HG02642 (cell line): ENCODE results near the gene NEUROD4.

Experiments used
- ATAC-seq: cut with Tn5 transposase; IDR thresholded peaks from one replicate; pipeline ENCODE4 v1.9.1; 2021; ENCODE audit warnings: mild to moderate bottlenecking; ENCODE audit not compliant: unreplicated experiment, poor library complexity

Gene NEUROD4

DNA sequence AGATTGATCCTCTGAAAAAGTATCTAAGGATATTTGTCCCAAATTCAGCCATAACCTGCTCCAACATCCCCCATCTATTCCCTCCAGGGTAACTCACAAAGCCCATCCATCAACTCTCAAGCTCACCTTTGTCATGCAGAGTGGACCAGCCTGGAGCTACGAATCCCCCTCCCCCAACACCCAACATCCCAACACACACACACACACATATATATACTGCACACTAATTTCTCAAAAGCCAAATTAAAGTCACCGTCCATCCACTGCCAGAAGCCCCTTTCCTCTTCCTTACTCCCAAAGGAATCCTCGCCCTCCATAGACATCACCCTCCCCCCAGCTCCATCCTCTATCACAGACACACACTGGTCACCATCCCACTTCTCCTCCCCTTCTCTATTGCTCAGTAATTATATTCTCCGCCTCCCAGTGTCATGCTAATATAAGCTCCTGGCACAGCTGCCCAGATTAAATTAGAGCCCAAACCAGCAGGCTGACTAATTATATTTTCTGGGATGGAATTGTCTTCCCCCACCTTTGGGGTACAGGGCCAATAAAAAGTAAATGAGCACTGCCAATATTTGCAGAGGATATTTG, 21.7 kb upstream of the NEUROD4 start:
- ATAC-seq: no peak

DNA sequence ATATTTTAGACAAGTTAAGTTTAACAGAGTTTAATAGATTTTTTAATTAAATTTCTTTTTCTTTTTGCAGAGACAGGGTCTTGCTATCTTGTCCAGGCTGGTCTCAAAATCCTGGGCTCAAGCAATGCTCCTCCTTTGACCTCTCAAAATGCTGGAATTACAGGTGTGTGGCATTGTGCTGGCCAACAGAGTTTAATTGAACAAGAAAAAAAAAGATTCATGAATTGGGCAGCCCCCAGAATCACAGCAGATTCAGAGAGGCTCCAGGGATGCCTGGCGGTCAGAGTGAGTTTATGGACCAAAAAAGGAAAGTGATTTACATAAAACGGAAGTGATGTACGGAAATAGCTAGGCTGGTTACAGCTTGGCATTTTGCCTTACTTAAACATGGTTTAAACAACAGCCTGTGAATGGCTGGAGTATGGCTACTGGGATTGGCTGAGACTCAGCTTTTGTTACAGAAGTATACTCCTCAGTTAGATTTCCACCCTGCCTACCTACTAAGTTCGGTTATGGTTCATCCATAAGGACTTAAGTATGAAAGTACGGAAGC, 20.7 kb upstream of the NEUROD4 start:
- ATAC-seq: no peak

DNA sequence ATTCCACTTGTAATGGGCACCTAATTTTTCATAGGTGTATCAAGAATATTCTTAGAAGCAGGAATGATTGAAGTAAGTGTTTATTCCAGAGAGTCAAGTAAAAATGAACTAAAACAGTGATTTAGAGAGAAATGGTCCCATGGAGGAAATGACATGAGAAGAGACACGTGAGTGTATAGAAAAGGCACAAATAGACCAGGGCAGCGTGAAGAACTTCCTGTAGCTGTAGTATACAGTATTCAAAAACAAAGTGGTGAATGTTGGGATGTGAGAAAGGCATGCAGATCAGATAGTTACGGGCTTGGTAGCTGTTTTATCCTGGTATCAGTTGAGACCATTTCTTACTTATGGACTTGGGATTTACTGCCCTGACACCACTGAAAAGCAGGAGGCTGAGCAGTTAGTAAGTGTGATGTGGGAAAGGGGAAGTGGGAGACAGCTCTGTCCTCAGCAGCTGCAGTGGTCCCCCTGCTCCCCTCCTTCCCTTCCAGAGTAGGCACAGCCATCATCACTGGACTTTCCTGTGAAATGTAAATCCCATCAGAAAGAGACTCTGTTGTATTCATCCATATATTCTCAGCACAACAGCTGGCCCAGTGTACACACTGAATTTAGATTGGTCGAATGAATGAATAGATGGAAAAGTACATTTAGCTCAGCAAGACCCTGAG, 18.4 kb upstream of the NEUROD4 start:
- no peak for ATAC-seq

DNA sequence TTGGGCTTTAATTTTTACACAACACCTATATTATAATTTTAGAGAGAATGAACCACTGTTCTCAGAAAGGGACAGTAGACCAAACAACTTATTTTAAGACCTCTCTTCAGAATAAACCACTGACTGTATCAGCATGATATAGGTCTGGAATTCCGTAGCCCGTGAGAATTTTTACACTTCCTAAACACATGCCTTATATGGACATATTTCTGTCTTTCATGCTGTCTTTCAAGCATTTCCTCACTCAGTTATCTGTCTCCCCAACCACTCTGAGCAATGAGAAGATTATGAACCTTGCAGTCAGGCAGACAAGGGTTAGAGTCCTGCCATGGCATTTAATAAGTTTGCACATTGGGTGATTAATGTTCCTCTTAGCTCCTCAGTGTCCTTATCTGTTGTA, 17.4 kb upstream of the NEUROD4 start:
- no peak for ATAC-seq

DNA sequence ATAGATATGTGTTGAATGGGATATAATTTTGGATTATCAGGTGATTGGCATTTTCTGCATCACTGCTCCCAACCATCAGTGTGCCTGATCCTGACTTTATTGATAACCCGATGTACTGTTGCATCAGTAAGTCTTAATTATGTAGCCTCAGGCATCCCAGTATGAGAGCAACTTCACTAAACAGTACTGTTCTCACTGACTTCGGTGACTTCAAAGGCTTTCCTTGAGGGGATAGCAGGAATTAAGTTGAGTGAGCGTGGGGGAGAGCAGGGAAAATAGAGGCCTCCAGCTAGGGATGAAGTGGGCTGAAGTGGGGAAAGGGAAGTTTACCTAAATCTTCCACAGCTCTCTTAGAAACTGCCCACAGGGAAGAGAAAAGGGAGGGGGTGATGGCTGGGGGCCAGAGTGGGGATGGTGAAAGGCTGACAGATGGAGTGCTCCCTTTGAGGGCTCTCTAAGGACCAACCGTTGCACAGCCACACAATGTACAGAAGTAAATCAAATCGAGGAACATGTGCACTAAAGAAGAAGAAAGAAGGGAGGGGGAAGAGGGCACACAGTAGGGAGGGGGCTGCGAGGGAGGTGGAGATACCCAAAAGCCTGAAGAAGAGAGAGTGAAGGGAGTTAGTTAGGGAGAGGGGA, 10.7 kb upstream of the NEUROD4 start:
- ATAC-seq: no peak

DNA sequence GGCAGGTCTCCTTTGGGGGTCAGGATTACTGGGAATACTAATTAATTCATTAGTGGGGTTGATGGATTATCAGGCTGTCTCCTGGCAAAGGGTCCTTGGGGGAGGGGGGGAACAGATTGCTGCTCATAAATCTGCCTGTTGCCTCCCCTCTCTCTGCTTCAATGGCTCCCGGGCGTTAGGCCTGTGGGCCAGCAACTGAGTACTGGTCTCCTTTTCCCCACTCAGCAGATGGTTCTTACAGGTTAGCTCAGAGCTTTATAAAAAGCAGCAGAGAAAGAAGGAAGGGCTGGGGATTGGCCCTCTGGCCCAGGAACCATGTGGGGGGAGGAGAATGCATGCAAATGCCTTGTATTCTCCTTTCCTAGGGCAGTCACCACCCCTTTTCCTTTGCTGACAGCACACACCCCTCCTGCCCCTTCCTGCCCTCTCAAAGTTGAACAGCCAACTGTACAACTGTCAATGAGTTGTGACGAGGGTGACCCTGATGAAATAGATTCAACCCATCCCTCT, 2.3 kb upstream of the NEUROD4 start:
- ATAC-seq: no peak

DNA sequence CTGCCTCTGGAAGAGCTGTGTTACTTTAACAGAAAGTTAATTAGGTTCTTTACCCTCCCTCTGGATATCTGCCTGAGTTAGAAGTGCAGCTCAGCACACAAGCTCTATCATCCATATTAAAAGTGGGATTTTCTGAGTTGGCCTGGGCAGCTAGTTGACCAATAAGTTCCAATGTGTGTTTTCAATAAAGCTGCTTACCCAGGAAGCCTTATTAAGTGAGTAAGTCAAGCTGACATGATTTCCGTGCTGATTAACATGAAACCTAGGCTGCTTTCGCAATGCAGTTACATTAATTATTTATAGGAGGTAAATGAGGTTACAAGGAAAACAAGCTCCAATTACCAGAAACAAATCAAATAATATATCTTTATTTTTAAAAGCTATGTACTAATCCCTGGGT, 4.8 kb downstream of the NEUROD4 start:
- ATAC-seq: no peak

DNA sequence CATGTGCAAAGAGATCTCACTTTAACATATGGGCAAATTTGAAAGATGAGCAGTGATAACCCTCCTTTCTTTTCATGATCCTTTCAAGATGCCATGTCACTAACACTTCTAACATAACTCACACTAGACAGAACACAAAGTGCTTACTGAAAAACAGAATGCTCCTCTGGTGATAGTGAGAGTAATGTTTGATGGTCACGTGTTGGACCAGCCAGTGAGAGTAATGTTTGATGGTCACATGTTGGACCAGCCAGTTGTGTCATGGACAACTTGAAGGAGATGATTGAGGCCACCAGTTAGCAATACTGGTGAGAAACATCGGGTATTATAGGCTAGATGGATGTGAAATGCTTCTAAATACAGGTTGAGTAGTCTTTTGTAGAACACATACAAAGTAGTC, 5.7 kb downstream of the NEUROD4 start:
- no peak for ATAC-seq

DNA sequence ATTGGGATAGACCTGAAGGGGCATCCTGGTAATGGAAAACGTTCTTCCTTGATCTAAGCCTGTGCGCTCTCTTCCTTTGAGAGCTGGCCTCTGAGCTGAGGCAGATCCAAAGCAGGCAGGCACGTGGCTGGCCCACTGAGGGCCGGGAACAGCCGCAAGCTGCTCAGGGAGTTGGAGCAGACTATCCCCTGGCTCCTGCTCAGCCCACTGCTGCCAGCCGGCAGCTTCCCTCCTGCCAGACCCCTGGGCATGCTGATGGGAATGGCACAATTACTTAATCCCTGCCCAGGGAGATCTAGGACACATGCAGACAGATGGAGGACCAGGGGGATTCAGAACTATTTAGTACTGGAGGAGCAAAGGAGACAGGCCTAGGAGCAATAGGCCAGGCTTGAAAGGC, 14.4 kb downstream of the NEUROD4 start:
- ATAC-seq: no peak

DNA sequence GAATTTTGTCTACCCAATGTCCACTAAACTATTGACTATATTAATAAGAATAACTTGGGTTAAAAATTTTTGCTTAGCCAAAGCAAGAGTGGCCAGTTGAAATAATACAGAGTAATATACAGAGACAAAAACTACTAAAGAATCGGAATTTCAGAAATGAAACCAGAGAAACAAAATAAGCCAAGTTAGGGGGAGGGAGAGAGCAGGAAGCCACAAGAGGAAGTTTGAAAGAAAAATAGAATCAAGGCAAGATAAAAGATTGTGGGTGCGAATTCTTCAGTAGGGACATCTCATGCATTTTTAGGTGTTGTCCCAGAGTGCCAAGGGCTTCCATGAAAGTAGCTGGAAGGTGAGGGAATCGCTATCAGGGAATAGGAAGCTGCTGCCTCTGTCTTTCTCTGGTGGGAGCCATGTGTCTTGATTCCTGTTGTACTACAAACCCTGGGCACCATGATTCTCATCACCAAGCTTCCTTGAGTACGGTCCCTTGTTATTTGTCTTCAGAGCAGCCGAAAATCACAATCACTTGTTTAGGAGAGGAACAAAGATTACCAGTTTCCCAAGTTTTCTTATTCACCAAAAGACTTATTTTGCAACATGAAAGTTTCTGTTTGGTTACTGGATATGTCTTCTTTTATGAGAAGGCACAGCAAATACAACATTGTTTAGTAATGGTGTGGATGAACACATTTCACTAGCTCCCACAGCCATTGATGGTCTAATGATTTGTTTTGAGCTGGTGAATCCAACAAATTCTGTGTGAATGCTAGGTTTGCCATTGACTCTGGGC, 16.7 kb downstream of the NEUROD4 start:
- ATAC-seq: no peak

DNA sequence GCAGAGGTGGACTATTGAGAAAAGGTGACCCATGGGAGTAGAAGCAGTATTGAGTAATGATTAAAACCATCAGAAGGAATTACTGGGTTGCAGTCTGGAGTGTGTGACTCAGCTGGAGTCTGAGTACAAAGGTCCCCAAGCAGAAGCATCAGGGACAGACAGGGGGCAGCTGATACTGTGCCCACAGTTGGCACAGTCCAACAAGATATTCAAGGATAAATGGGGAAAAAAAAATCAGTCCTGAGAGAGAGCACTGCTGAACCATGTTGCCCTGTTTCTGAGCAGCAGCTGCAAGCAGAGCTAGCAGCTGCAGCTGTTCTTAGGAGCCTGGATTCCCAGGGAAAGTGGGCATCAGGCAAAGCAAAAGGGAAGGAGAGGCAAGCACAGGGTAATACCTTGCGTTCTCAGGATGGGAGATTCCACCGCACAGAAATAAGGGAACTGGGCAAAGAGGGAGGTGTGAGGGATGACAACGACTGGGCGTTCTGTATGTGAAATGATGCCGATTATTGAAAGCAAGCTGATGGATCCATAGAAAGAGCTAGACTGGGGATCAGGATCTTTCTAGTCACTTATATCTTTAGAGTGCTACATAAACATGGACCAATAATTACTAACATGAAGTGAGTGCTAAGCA, 17.7 kb downstream of the NEUROD4 start:
- ATAC-seq: no peak

DNA sequence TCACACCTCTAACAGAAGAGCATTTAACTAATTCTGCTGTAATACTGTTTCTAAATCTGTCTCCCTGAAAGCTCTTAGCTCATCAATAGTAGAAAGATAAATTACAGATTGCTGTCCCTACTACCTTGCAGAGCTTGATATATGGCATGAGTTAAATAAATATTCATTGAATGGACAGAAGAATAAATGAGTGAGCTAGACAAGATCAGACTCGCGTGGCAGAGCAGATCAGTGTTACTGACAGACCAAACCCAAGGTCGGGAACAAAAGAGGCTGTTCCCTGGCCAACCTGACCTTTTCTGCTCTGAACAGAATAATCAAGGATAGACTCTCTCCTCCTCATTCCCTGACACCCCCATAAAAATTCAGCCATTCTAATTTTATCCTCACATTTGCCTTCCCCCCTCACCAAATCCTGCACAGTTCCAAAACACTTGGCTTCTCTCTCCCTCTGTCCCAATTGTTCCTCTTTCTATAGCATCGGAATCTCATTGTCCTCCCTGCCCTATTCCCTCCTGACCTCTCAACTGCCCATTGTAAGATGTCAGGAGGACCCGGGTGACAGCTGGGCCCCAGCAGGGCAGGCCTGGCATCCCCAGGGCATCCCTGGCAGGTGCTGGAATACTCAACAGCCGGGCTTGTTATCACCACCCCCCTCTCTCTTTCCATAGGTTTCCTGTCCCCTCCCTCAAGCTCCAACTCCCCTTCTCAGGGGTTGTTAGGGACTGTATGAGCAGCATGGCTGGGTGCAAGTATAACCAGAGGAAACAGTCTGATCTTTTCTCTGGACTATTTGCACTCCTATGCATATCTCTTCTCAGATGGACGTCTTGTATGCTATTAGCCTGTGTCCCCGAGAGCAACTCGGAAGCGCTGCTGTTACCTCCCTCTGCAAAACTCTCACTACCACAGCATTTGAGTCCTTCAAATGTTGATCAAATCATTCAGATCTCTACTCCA, 19.9 kb downstream of the NEUROD4 start:
- no peak for ATAC-seq

DNA sequence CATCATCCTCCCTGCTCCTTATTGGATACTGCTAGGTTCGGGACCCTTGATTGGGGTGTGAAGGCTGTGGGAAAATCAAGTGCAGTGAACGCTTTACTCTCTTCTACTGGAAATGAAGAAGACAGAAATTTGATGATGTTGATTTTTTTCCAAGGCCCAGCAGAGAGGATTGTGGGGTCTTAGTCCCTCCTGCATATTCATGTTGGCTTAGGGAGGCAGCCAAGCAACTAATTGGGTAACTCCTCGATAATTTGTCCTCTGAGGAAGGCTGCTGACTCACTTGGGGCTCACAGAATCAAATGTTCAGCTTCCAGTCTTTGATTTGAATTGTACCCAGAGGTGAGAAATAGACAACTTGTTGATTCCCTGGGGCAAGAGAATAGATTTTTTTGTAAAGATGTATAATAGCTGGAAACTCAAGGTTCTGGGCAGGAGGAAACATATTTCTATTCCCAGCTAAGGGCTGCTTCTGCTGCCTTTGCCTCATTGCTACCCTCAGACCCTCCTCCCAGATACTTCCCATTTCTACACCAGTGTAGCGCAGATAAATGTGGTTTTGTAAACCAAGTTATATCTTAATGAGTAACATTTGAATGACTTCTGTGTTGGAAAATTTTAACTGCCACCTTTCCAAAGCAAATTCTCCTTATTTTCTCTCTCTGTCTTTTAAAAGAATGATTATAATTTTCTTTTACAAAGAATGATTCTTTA, 21.7 kb downstream of the NEUROD4 start:
- no peak for ATAC-seq

DNA sequence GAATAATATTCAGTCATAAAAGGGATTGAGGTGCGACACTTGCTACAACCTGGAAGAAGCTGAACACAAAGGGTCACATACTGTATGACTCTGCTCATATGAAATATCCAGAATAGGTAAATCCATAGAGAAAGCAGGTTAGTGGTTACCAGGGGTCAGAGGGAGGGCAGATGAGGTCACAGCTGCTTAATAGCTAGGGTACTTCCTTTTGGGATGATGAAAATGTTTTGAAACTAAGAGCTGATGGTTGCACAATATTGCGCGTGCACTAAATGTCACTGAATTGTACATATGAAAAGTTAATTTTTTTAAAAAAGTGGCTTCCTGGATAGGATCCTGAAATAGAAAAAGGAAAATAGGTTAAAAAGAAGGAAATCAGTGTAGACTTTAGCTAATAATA, 23.8 kb downstream of the NEUROD4 start:
- ATAC-seq: no peak

DNA sequence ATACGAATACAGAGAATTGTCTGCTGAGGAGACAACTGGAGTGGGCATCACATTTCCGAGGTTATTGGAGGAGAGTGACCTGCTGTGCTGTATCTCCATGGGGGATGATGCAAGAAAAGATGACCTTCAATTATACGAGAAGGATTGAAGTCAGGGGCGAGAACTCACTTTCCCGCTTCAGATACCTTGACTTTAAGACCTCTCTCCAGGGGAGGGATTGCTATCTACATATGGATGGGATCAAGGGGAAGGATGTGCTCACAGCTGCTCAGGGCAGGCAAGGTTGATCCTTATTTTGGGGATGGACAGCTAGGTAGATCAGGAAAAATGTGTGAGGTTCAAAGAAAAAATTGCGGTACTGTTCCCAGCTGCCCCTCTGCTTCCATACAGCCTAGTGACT, 24.4 kb downstream of the NEUROD4 start:
- no peak for ATAC-seq

DNA sequence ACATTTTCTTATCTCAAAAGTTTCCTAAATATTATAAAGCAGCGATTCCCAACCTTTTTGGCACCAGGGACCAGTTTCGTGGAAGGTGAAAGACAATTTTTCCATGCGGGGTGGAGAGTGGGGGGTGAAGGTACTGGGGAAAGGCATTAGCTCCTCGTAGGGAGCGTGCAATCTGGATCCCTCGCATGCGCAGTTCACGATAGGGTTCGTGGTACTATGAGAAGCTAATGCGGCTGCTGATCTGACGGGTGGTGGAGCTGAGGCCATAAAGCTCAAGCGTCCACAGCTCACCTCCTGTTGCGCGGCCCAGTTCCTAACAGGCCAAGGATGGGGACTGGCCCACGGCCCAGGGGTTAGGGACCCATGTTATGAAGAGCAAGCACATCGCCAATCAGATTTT, 29.9 kb downstream of the NEUROD4 start:
- ATAC-seq: no peak

DNA sequence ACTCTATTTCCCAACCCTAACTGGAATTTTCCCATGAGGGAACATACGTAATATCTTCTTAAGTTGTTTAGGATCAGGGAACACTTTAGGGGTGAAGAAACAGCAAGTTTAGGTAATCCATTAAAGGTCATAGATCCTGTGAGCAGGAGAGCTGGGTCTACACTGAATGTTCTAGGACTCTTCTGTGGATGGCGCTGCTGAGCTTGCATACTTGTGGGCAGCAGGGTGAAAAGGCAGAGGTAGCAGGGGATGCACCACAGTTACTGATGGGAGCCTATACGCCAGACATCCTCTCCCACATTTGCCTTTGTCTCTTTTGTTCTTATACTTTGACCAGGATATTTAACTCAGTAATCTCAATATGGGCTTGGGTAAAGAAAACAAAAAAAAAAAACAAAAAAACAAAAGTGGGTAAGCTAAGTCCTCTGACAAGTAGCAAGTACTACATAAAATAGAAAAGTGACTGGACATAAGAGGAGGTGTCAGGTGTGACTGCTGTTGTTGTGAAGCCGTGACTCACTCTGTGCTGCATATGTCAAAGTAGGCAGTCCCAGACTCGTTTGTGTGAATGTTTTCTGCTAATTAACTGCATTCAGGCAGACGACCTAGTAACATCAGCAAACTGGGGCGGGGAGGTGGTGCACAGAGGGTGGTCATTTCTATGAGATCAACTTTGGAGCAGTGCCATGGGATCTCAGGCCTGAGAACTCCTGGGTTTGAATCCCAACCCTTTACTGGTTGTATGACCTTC, 31.6 kb downstream of the NEUROD4 start:
- ATAC-seq: no peak

DNA sequence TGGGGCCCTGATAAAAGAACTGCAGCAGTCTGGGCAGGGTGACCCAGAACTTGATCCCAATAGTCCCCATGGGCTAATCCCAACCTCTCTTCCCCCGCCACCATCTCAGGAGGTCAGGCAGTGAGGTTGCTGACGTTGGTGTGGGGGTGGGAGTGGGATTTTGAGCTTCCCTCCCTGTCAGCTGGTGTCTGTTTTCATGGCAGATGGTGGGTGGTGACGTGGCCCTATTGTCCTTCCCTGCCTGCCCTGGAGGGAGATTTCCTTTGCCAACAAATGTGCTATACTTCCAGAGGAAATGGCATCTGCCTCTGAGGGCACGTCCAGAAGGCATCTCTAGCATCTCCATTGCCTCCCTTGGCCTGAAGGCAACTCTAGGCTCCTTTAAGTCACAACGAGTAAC, 37.7 kb downstream of the NEUROD4 start:
- ATAC-seq: no peak
